ENCODE data around the gene SYNPO2.
A peak's percentile ranks its signal among the peaks of the same experiment; 100 is the strongest.
"Not testable (repeated sequence)": the region's sequence is repeated elsewhere in the genome, so short reads cannot be mapped to it uniquely, and the experiment has no call there.

The SYNPO2 gene

GRCh38 chr4:118975449-118976192 is 87.0 kb downstream of the SYNPO2 start:
- DNase-seq, result no peak

GRCh38 chr4:118976193-118976560 is 87.5 kb downstream of the SYNPO2 start:
- not testable (repeated sequence) for DNase-seq

- DNase-seq, result not testable (repeated sequence)
Observed at GRCh38 chr4:118977100-118977499, 88.4 kb downstream of the SYNPO2 start.

GRCh38 chr4:118979712-118980111 is 91.1 kb downstream of the SYNPO2 start:
- no peak for DNase-seq

GRCh38 chr4:118981171-118981838 is 92.7 kb downstream of the SYNPO2 start:
- no peak for DNase-seq

GRCh38 chr4:118981839-118982381 is 93.3 kb downstream of the SYNPO2 start:
- DNase-seq, result peak; percentile 5

GRCh38 chr4:118983293-118983692 is 94.6 kb downstream of the SYNPO2 start:
- DNase-seq, result no peak

- no peak for DNase-seq
Observed at GRCh38 chr4:118983831-118984230, 95.2 kb downstream of the SYNPO2 start.

GRCh38 chr4:118985170-118986000 is 96.7 kb downstream of the SYNPO2 start:
- DNase-seq, result no peak

- DNase-seq, result no peak
Observed at GRCh38 chr4:118987959-118988634, 99.4 kb downstream of the SYNPO2 start.

GRCh38 chr4:118988635-118988972 is 100.0 kb downstream of the SYNPO2 start:
- DNase-seq, result no peak

GRCh38 chr4:118989098-118990080 is 100.7 kb downstream of the SYNPO2 start:
- no peak for DNase-seq

- no peak for DNase-seq
Observed at GRCh38 chr4:118991686-118992085, 103.0 kb downstream of the SYNPO2 start.

- no peak for DNase-seq
Observed at GRCh38 chr4:118992149-118992548, 103.5 kb downstream of the SYNPO2 start.

- no peak for DNase-seq
Observed at GRCh38 chr4:118993333-118993732, 104.7 kb downstream of the SYNPO2 start.

- DNase-seq, result no peak
Observed at GRCh38 chr4:118994030-118994429, 105.4 kb downstream of the SYNPO2 start.

GRCh38 chr4:118995693-118996391 is 107.2 kb downstream of the SYNPO2 start:
- DNase-seq, result no peak

- DNase-seq, result no peak
Observed at GRCh38 chr4:118997601-118998000, 108.9 kb downstream of the SYNPO2 start.

- DNase-seq, result no peak
Observed at GRCh38 chr4:118999919-119000318, 111.3 kb downstream of the SYNPO2 start.

- no peak for DNase-seq
Observed at GRCh38 chr4:119000400-119000799, 111.7 kb downstream of the SYNPO2 start.

- DNase-seq, result no peak
Observed at GRCh38 chr4:119002476-119002875, 113.8 kb downstream of the SYNPO2 start.
